HCT116 (cell line): ENCODE measurements around the gene ACSS3. TPM values are rescaled to one million over a fixed set of nuclear protein-coding genes. Genes with fewer than 3 reads are reported as not detected.

Experiments used
- ATAC-seq: fragments of 200-7000 bp; cut with Tn5 transposase; 2 replicates; pipeline ENCODE4 v1.9.1; 2020; ENCODE audit warnings: mild to moderate bottlenecking, moderate library complexity
- BruUV-seq: library from RNA; stranded (reverse); fragments of 400-500 nt; replicated peaks from 2 replicates; lab custom pipeline; 2021; lab: Mats Ljungman, UMichigan
- CTCF ChIA-PET: fragments of 300-600 bp; sonication (Branson Sonifier 250); formaldehyde crosslinking; loops from one replicate; lab custom pipeline; 2021; ENCODE audit warnings: antibody characterized with exemption; lab: Charles Lee
- POLR2A ChIA-PET: fragments of 300-600, 350-600 bp; sonication (Branson Sonifier 250); formaldehyde crosslinking; loops from one replicate; lab custom pipeline; 2021; ENCODE audit warnings: antibody characterized with exemption; lab: Charles Lee
- RAD21 ChIA-PET, 2 experiments: fragments of 300-600 bp; sonication (Branson Sonifier 250); formaldehyde crosslinking; loops; one replicate each; lab custom pipeline; 2023; ENCODE audit warnings: low total read pairs in 2 of 2; ENCODE audit not compliant: uncharacterized antibody in 2 of 2, unreplicated experiment in 2 of 2, low non-redundant PET in 1 of 2; lab: Charles Lee
- DNase-seq: peaks from one replicate; pipeline ENCODE4 v3.0.0-alpha.2; 2010; ENCODE audit warnings: low read depth, low spot score
- H2AFZ ChIP-seq: fragments of 200-600 bp; shearing (Covaris generic), sonication (generic); 2 replicates; pipeline ENCODE4 v1.6.1; 2017; ENCODE audit warnings: low read depth, mixed run types, mixed read lengths, antibody characterized with exemption, low read length; ENCODE audit not compliant: poor library complexity, severe bottlenecking
- H3K27ac ChIP-seq: 2 replicates; pipeline ENCODE4 v1.5.1; 2012; ENCODE audit warnings: low read depth, low read length
- H3K27me3 ChIP-seq: fragments of 200-600 bp; sonication (generic); 2 replicates; pipeline ENCODE4 v1.6.1; 2016; ENCODE audit warnings: mixed run types, low read length, mixed read lengths; ENCODE audit not compliant: insufficient read depth
- H3K36me3 ChIP-seq, 2 experiments: fragments of 200-500 bp in 1 of 2; fragments of 200-600 bp in 1 of 2; sonication (Bioruptor generic) in 1 of 2; sonication (generic) in 1 of 2; 2 replicates each; pipeline versions ENCODE4 v1.5.1 to v1.6.1; 2014 to 2016; ENCODE audit warnings: low read length in 2 of 2, inconsistent platforms in 1 of 2, mixed read lengths in 1 of 2, mixed run types in 1 of 2; ENCODE audit not compliant: insufficient read depth in 2 of 2, control insufficient read depth in 1 of 2
- H3K4me1 ChIP-seq, 2 experiments: fragments of 200-600 bp in 1 of 2; sonication (generic) in 1 of 2; 2 replicates each; pipeline versions ENCODE4 v1.5.1 to v1.6.1; 2012 to 2017; ENCODE audit warnings: low read length in 2 of 2, inconsistent platforms in 1 of 2, mild to moderate bottlenecking in 1 of 2, mixed read lengths in 1 of 2, mixed run types in 1 of 2, moderate library complexity in 1 of 2; ENCODE audit not compliant: insufficient read depth in 2 of 2, control insufficient read depth in 1 of 2
- H3K4me2 ChIP-seq: fragments of 200-600 bp; sonication (generic); 2 replicates; pipeline ENCODE4 v1.6.1; 2017; ENCODE audit warnings: mixed run types, low read length, mixed read lengths
- H3K4me3 ChIP-seq, 2 experiments: fragments of 200-600 bp in 1 of 2; sonication (generic) in 1 of 2; replicated peaks in 1 of 2; 2 replicates each; pipeline ENCODE4 v1.5.1; 2011 to 2016; ENCODE audit warnings: low read length in 2 of 2, control low read depth in 1 of 2, low read depth in 1 of 2, mild to moderate bottlenecking in 1 of 2, mixed read lengths in 1 of 2, mixed run types in 1 of 2
- H3K79me2 ChIP-seq: fragments of 200-600 bp; sonication (generic); 2 replicates; pipeline ENCODE4 v1.6.1; 2017; ENCODE audit warnings: mild to moderate bottlenecking, mixed run types, low read length, moderate library complexity, mixed read lengths; ENCODE audit not compliant: insufficient read depth
- H3K9ac ChIP-seq: fragments of 200-600 bp; sonication (generic); 2 replicates; pipeline ENCODE4 v1.6.1; 2016; ENCODE audit warnings: low read length, mixed read lengths
- H3K9me2 ChIP-seq: fragments of 200-600 bp; sonication (generic), shearing (Covaris generic); 2 replicates; pipeline ENCODE4 v1.6.1; 2017; ENCODE audit warnings: mixed run types, mild to moderate bottlenecking, moderate library complexity; ENCODE audit not compliant: insufficient read depth
- H3K9me3 ChIP-seq, 2 experiments: fragments of 200-500 bp in 1 of 2; fragments of 200-600 bp in 1 of 2; sonication (Bioruptor generic) in 1 of 2; sonication (generic) in 1 of 2; 2 replicates each; pipeline ENCODE4 v1.6.1; 2014 to 2017; ENCODE audit warnings: low read length in 2 of 2, mixed read lengths in 2 of 2, inconsistent platforms in 1 of 2, low read depth in 1 of 2, mild to moderate bottlenecking in 1 of 2, mixed run types in 1 of 2, moderate library complexity in 1 of 2; ENCODE audit not compliant: control insufficient read depth in 1 of 2, insufficient read depth in 1 of 2
- H4K20me1 ChIP-seq: fragments of 200-600 bp; sonication (generic), shearing (Covaris generic); 2 replicates; pipeline ENCODE4 v1.6.1; 2017; ENCODE audit warnings: mixed run types, mild to moderate bottlenecking, moderate library complexity; ENCODE audit not compliant: insufficient read depth
- ATF3 ChIP-seq: IDR thresholded peaks from 2 replicates; pipeline ENCODE4 v1.6.1; 2012
- CTCF ChIP-seq, 3 experiments: fragments of 200-600 bp in 1 of 3; sonication (generic) in 1 of 3; IDR thresholded peaks in 2 of 3; conservative IDR thresholded peaks in 1 of 3; 2 replicates each; pipeline ENCODE4 v1.5.1; 2012 to 2017; ENCODE audit warnings: low read depth in 2 of 3, low read length in 2 of 3, antibody characterized with exemption in 1 of 3, borderline replicate concordance in 1 of 3, control low read depth in 1 of 3, mild to moderate bottlenecking in 1 of 3, mixed read lengths in 1 of 3, mixed run types in 1 of 3, moderate library complexity in 1 of 3; ENCODE audit not compliant: insufficient read depth in 1 of 3
- EGR1 ChIP-seq: IDR thresholded peaks from 2 replicates; pipeline ENCODE4 v1.6.1; 2012; ENCODE audit warnings: low read depth
- ELF1 ChIP-seq: IDR thresholded peaks from 2 replicates; pipeline ENCODE4 v1.6.1; 2012; ENCODE audit warnings: low read depth, borderline replicate concordance
- FOSL1 ChIP-seq: IDR thresholded peaks from 2 replicates; pipeline ENCODE4 v1.6.1; 2012; ENCODE audit warnings: low read depth
- MAX ChIP-seq: IDR thresholded peaks from 2 replicates; pipeline ENCODE4 v1.6.1; 2012
- POLR2A ChIP-seq: IDR thresholded peaks from 2 replicates; pipeline ENCODE4 v1.7.0; 2011; ENCODE audit warnings: borderline replicate concordance; ENCODE audit not compliant: insufficient read depth, insufficient read length; ENCODE audit errors: extremely low read depth
- SIN3A ChIP-seq: IDR thresholded peaks from 2 replicates; pipeline ENCODE4 v1.6.1; 2012; ENCODE audit warnings: low read depth
- SP1 ChIP-seq: IDR thresholded peaks from 2 replicates; pipeline ENCODE4 v1.6.1; 2012; ENCODE audit warnings: low read depth
- SRF ChIP-seq: IDR thresholded peaks from 2 replicates; pipeline ENCODE4 v1.6.1; 2012; ENCODE audit warnings: low read depth
- TCF7L2 ChIP-seq: IDR thresholded peaks from 2 replicates; pipeline ENCODE4 v1.7.0; 2011; ENCODE audit warnings: borderline replicate concordance, inconsistent platforms; ENCODE audit not compliant: insufficient read depth, insufficient read length; ENCODE audit errors: extremely low read depth
- YY1 ChIP-seq: IDR thresholded peaks from 2 replicates; pipeline ENCODE4 v1.6.1; 2011; ENCODE audit warnings: low read length, low read depth, moderate library complexity, mild to moderate bottlenecking; ENCODE audit not compliant: insufficient replicate concordance; ENCODE audit errors: extremely low read depth
- ZBTB33 ChIP-seq: IDR thresholded peaks from 2 replicates; pipeline ENCODE4 v1.6.1; 2011; ENCODE audit warnings: mild to moderate bottlenecking, low read length, moderate library complexity; ENCODE audit not compliant: insufficient replicate concordance; ENCODE audit errors: extremely low read depth
- intact Hi-C: fragments of 100-400 bp; cut with micrococcal nuclease; formaldehyde crosslinking; loops from 2 replicates; pipeline ENCODE4 v1.10.0; 2022
- total RNA-seq: library from RNA; stranded (reverse); gene quantifications from one replicate; pipeline ENCODE4 v1.2.1, GENCODE V29; 2021; ENCODE audit not compliant: unreplicated experiment

Gene ACSS3
- total RNA-seq, 1 experiment from 2014 or later = 0.30 TPM

GRCh38 chr12:81221681-81222080 is 143.8 kb downstream of the ACSS3 start:
- ChIA-PET POLR2A (no interaction called here), RAD21 (no interaction called here), CTCF (no interaction called here)
- Histone ChIP-seq H4K20me1 (no peaks in the 10 kb centered on the region), H3K9me2 (no peaks in the 10 kb centered on the region), H3K9me3 (no peaks in the 10 kb centered on the region), H3K27ac (no peak overlapping the region), H3K79me2 (no peaks in the 10 kb centered on the region), H3K4me3 (no peak overlapping the region), H3K9ac (no peak overlapping the region), H3K27me3 (0 out of 2 replicates have a peak, but pooled peaks cover 4% of the 10 kb centered on the region), H2AFZ (no peak overlapping the region), H3K4me2 (no peak overlapping the region), H3K4me1 (no peaks in the 10 kb centered on the region), H3K36me3 (no peaks in the 10 kb centered on the region)
- no peak for TF ChIP-seq ZBTB33
- TF ChIP-seq POLR2A = no peak
- no peak for TF ChIP-seq SRF
- no peak for TF ChIP-seq EGR1
- no peak for TF ChIP-seq TCF7L2
- no peak for TF ChIP-seq ATF3
- no peak for TF ChIP-seq SIN3A
- TF ChIP-seq SP1 = no peak
- no peak for TF ChIP-seq CTCF (IDR thresholded peaks at IDR 0.05 in 2 of 3, conservative IDR thresholded peaks at IDR 0.05 in 1 of 3; ENCODE audit: borderline replicate concordance in 1 of 3, insufficient read depth in 1 of 3, low read depth in 2 of 3, low read length in 2 of 3)
- no peak for TF ChIP-seq FOSL1
- no peak for TF ChIP-seq MAX
- TF ChIP-seq YY1 = no peak
- TF ChIP-seq ELF1 = no peak
- intact Hi-C loops = no loop called here
- DNase-seq (no peak), ATAC-seq (no peak)
- no TSS peak for BruUV-seq
